Mononuclear cell (primary cell): Measurements from ENCODE around the gene GPR153. TPM values are rescaled to one million over a fixed set of nuclear protein-coding genes. Genes with fewer than 3 reads are reported as not detected.

Source experiments
- H3K27me3 ChIP-seq: 2 replicates; pipeline ENCODE4 v1.6.0; 2011; ENCODE audit warnings: low read length, control low read depth; ENCODE audit not compliant: insufficient read depth
- H3K4me1 ChIP-seq: 2 replicates; pipeline ENCODE4 v1.5.1; 2011; ENCODE audit warnings: mild to moderate bottlenecking, low read length, control low read depth; ENCODE audit not compliant: insufficient read depth
- H3K4me3 ChIP-seq: 2 replicates; pipeline ENCODE4 v1.5.1; 2011; ENCODE audit warnings: mild to moderate bottlenecking, low read length, moderate library complexity
- H3K9me3 ChIP-seq: 2 replicates; pipeline ENCODE4 v1.5.1; 2011; ENCODE audit warnings: low read depth, mild to moderate bottlenecking, control low read depth, low read length
- total RNA-seq: library from RNA; depleted of rRNA; stranded (reverse); fragments of >200 nt; gene quantifications from one replicate; pipeline ENCODE4 v1.2.3, GENCODE V29; 2012

The GPR153 gene
- total RNA-seq, 1 donor, result 0.84 TPM

DNA sequence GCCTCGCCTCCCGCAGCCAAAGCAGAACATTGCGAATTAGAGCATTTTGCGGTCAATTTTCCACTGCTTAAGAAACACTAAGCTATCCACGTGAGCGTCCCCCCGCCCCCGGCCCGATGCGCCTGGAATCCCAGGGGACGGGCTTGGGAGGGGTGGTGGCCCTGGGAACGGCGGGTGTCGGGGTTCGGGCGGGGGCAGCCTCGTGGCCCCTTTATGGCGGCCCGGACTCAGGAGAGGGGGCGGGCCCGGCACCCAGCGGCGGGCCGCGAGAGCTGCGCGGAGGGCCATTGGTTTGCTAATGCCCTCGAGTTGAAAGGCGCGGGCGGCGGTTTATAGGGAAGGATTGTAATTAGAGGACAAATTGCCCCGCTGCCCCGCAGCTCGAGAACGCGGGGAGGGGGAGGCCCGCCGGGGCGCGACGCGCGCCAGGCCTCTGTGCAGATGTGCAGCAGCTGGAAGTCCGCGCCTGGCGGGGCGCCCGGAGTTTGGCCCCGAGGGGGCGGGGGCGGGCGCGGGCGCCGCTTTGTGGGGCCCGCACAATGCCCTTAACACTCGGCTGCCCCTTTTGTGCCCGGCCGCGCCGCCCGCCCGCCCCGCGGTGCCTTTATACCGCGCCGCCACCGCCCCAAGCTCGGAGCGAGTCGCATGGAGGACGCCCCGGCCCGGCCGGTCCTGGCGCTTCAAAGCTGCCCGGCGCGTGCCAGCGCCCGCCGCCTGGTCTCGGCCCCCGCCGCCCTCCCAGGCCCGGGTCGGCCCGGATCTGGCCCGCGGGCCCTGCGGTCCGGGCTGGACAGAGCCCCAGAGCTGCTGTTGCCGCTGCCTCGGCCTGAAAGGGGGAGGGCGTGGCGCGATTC is 18.8 kb downstream of the GPR153 start:
- Histone ChIP-seq H3K9me3 (no peaks in the 10 kb centered on the region), H3K4me3 (no peak overlapping the region), H3K27me3 (peaks cover 59% of the 10 kb centered on the region)

DNA sequence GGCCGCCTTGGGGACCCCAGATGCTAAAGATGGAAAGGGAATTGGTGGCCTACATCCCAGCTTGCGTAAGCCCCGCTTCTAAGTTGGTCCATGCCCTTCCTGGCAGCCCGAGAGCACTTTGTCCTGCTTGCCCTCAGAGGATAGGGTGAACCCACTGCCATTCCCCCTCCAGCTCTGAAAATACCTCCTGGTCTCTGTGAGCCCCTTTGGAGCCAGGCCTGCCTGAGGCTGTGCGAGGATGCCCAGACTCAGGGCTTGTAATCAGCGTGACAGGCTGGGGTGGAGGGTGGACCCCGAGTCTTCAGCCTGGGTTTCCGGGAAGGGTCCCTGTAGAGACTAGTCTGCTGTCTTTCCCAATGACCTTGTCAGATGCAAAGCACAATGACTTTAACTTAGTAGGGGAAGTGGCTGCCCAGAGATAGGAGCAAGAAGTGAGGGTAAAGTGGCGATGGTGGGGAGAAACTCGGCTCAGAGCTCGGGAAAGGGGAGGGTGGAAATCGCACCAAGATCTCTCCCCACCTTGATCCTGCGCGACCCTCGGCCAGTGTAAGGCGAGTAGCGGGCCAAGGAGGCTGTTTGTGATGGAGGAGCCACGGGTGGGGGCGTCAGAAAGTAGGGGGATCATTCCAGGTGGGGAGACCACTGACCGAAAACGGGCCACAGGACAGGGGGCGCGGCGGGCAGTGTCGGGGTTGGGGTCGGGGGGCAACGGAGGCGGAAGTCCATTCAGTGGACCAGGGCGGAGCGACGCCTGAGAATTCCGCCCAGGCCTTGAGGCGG is 19.6 kb downstream of the GPR153 start:
- Histone ChIP-seq H3K27me3 (peaks cover 52% of the 10 kb centered on the region), H3K4me3 (no peak overlapping the region), H3K4me1 (peaks cover 9% of the 10 kb centered on the region), H3K9me3 (no peaks in the 10 kb centered on the region)

More for the DNA sequence above, 18.8 kb downstream of the GPR153 start:
- H3K4me1 ChIP-seq, result peaks cover 12% of the 10 kb centered on the region

GRCh38 chr1:6239950-6240768 is 20.7 kb downstream of the GPR153 start:
- no peak overlapping the region for H3K4me3 ChIP-seq
- peaks cover 3% of the 10 kb centered on the region for H3K4me1 ChIP-seq
- H3K9me3 ChIP-seq, result no peaks in the 10 kb centered on the region
- peaks cover 45% of the 10 kb centered on the region for H3K27me3 ChIP-seq

GRCh38 chr1:6239213-6239752 is 21.6 kb downstream of the GPR153 start:
- Histone ChIP-seq H3K27me3 (peaks cover 40% of the 10 kb centered on the region), H3K4me1 (peaks cover 9% of the 10 kb centered on the region), H3K9me3 (no peaks in the 10 kb centered on the region), H3K4me3 (no peak overlapping the region)

- H3K4me3 ChIP-seq, result no peak overlapping the region
- peaks cover 9% of the 10 kb centered on the region for H3K4me1 ChIP-seq
- H3K27me3 ChIP-seq, result peaks cover 26% of the 10 kb centered on the region
- no peaks in the 10 kb centered on the region for H3K9me3 ChIP-seq
Observed at GRCh38 chr1:6237093-6237492, 23.8 kb downstream of the GPR153 start.

DNA sequence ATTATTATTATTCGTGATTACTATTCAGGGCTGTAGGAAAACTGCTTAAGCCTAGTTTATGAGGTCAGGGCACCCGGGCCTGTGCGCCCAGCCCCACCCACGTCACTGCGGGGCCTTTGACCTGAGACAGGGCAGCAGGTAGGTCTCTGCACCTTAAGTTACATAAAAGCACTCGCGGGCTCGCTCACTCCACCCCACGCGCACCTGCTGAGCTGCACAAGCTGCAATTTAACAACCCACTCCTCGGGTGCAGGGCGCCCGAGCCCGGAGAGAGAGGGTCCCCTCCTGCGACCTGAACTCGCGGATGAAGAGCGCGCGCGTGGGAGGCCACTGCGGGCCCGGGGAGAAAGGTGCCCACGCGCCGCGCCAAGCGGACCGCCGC is 25.6 kb downstream of the GPR153 start:
- Histone ChIP-seq H3K9me3 (no peaks in the 10 kb centered on the region), H3K4me1 (peaks cover 9% of the 10 kb centered on the region), H3K27me3 (peaks cover 14% of the 10 kb centered on the region), H3K4me3 (peak overlapping the region; percentile 53)

GRCh38 chr1:6234502-6235295 is 26.2 kb downstream of the GPR153 start:
- H3K9me3 ChIP-seq, result no peaks in the 10 kb centered on the region
- peaks cover 9% of the 10 kb centered on the region for H3K4me1 ChIP-seq
- H3K4me3 ChIP-seq, result peak overlapping the region; percentile 53
- peaks cover 8% of the 10 kb centered on the region for H3K27me3 ChIP-seq

DNA sequence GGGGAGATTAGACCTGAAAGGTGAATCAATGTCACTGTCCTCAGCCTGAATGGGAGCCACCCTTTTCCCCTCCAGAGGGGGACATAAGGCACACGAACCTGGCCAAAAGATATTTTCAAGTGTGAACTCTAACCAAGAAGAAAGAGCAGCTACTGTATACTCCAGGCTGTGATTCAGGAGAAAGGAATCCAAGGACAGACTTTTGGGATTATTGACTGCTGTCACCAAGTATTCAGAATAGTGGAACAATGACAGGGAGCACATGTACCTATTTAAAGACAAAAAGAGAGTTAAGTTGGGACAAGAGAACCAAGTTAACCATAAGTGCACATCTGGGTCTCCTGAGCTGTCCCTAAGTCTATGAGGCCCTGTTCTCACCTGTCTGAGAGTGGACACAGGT is 27.5 kb downstream of the GPR153 start:
- Histone ChIP-seq H3K9me3 (no peaks in the 10 kb centered on the region), H3K4me1 (peaks cover 9% of the 10 kb centered on the region), H3K27me3 (no peaks in the 10 kb centered on the region), H3K4me3 (no peak overlapping the region)

DNA sequence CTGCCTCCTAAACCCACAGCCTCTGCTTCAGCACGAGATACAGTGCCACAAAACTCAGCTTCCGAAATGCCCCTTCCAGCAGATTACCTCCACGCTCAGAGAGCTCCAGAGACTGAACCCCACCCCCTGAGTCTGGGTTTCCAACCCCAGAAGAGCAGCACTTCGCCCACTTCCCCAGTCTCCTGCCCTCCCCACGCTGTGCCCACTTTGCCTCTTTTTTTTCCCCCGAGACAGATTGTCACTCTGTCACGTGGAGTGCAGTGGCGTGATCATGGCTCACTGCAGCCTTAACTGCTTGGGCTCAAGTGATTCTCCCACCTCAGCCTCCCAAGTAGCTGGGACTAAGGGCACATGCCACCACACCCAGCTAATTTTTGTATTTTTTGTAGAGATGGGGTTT is 35.2 kb downstream of the GPR153 start:
- Histone ChIP-seq H3K4me3 (no peak overlapping the region), H3K27me3 (no peaks in the 10 kb centered on the region), H3K9me3 (no peaks in the 10 kb centered on the region), H3K4me1 (no peaks in the 10 kb centered on the region)

DNA sequence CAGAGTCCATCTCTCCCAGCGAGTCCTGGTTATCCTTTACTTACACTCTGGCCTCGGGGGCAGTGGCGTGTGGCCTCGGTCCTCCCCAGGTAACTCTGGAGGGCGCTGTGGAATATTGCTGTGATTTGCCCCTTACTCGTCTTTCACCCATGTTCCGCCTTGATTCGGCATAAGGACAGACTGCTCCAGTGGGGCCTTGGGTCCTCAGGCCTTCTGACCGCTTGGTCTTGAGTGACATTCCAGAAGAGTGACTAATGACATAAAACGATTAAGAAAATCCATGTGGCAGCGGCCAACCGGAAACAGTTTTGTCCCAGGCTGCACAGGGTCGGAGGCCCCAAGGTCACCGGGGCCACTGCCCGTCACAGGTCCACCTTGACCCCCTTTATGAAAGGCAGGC is 36.2 kb downstream of the GPR153 start:
- H3K4me1 ChIP-seq, result no peaks in the 10 kb centered on the region
- no peaks in the 10 kb centered on the region for H3K27me3 ChIP-seq
- no peaks in the 10 kb centered on the region for H3K9me3 ChIP-seq
- H3K4me3 ChIP-seq, result no peak overlapping the region

- Histone ChIP-seq H3K4me1 (no peaks in the 10 kb centered on the region), H3K9me3 (no peaks in the 10 kb centered on the region), H3K27me3 (no peaks in the 10 kb centered on the region), H3K4me3 (no peak overlapping the region)
Observed at GRCh38 chr1:6223617-6224016, 37.3 kb downstream of the GPR153 start.

DNA sequence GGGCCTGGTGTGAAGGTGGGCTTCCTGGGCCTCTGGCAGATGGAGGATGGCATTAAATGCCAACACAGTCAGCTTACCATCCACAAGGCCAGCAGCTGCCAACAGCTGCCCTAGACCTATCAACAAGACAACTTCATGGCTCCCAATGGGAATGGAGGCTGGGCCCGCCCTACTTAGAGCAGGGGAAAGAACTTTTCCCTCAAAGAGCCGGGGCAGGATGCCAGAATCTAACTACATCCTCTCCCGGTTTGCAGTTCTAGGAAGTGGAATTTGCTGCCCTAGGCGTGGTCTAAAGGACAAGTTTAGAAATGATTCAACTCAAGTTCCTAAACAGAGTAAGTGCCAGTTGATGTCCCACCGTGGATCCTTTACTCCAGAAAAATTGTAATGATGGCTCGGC is 38.3 kb downstream of the GPR153 start:
- Histone ChIP-seq H3K27me3 (no peaks in the 10 kb centered on the region), H3K4me3 (no peak overlapping the region), H3K4me1 (no peaks in the 10 kb centered on the region), H3K9me3 (no peaks in the 10 kb centered on the region)

- Histone ChIP-seq H3K27me3 (no peaks in the 10 kb centered on the region), H3K4me3 (no peak overlapping the region), H3K9me3 (no peaks in the 10 kb centered on the region), H3K4me1 (no peaks in the 10 kb centered on the region)
Observed at GRCh38 chr1:6221210-6221784, 39.6 kb downstream of the GPR153 start.

- H3K4me1 ChIP-seq, result no peaks in the 10 kb centered on the region
- H3K9me3 ChIP-seq, result no peaks in the 10 kb centered on the region
- H3K27me3 ChIP-seq, result no peaks in the 10 kb centered on the region
- H3K4me3 ChIP-seq, result no peak overlapping the region
Observed at GRCh38 chr1:6220236-6220635, 40.7 kb downstream of the GPR153 start.
